ENCODE data around the gene SLFN11. TPM values are rescaled to one million over a fixed set of nuclear protein-coding genes. Genes with fewer than 3 reads are reported as not detected.
"Not testable (repeated sequence)": the region's sequence is repeated elsewhere in the genome, so short reads cannot be mapped to it uniquely, and the experiment has no call there.

The SLFN11 gene
- total RNA-seq, 1 donor from 2014 or later: 107 TPM

DNA sequence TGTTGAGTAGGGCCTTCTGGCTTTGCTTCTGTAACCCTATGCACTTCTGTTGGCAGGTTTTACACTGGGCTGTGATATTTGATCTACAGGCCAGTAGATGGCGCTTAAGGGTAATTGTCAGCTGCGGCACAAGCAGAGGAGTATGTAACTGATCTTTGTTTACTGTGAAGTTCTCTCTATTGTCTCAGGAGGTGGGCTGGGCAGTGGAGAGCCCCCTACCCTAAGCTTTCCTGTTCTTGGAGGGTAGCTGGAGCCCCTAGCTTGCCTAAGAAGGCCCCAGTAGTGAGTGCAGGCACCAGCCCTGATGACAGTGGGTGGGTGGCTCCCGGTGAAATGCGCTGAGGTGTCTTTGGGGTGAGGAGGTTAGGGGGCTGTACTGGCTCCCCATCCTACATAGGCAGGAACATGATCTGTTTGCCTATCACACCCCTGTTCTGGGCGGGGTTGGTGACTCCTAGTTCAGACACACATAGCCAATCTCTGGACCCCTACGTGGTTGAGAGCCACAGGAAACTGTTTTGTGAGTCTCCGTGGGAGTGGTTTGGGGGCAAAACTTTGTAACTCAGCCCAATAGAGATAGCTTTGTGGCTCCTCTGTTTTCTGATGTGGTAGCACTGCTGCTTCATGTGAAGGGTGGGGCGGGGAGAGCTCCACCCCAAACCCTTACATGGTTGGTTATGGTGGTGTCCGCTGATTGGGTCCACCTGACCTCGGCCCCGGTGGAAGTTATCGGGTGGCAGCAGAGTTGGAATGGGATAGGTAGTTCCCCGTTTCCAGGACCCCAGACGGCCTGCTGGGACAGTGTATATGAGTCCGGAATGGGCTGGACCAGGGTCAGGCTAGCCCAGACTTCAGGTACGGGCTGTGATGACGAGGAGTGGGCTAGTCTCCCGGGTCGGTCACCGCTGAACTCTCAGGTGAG, 60.4 kb downstream of the SLFN11 start:
- ATAC-seq: peak; percentile 95
- intact Hi-C loops (cut with DNase I): loop anchor here (5.0 kb wide), 1 partner anchor 224 kb away; the partner anchor contains the start of gene SLFN12L
- DNase-seq (ENCODE audit: low spot score): peak; percentile 62

DNA sequence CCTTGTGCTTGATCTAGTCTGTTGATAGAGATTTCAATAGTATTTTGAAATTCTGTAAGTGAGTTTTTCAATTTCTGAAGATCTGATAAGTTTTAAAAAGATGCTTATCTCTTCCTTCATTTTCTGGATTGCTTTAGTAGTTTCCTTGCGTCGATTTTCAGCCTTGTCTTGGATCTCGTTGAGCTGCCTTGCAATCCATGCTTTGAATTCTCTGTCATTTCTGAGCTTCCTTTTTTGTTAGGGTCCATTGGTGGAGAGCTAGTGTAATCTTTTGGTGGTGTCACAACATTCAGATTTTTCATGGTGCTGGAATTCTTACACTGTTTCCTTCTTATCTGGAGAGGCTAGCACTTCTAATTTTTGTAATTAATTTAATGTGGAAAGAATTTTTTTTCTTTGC, 61.1 kb downstream of the SLFN11 start:
- DNase-seq (ENCODE audit: low spot score): no peak
- ATAC-seq: no peak
- intact Hi-C loops (cut with DNase I): loop anchor here (5.0 kb wide), 1 partner anchor 225 kb away; the partner anchor contains the start of gene SLFN12L

DNA sequence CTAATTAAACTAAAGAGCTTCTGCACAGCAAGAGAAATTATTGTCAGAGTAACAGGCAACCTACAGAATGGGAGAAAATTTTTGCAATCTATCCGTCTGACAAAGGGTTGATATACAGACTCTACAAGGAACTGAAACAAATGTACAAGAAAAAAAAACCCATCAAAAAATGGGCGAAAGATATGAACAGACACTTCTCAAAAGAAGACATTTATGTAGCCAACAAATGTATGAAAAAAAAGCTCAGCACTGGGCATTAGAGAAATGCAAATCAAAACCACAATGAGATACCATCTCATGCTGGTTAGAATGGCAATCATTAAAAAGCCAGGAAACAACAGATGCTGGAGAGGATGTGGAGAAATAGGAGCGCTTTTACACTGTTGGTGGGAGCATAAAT, 64.1 kb downstream of the SLFN11 start:
- DNase-seq (ENCODE audit: low spot score); intact Hi-C loops (cut with DNase I): not testable (repeated sequence)

More for the DNA sequence above, 64.1 kb downstream of the SLFN11 start:
- not testable (repeated sequence) for ATAC-seq

Other genes with a start within 250 kb of the SLFN11 start
- gene NLE1, start 231.3 kb downstream of the SLFN11 start, total RNA-seq: 13.5 TPM
- 0.04 TPM for gene UNC45B, start 225.8 kb downstream of the SLFN11 start, total RNA-seq
- gene SLC35G3, start 179.2 kb downstream of the SLFN11 start, total RNA-seq: not detected
- gene SLFN5, start 130.5 kb downstream of the SLFN11 start, total RNA-seq: 47.7 TPM
- 17.2 TPM for gene SLFN12, start 58.9 kb upstream of the SLFN11 start, total RNA-seq
- gene SLFN13, start 75.1 kb upstream of the SLFN11 start, total RNA-seq: 33.8 TPM
- gene SLFN12L, start 164.1 kb upstream of the SLFN11 start, total RNA-seq: 6.0 TPM
- gene SLFN14, start 187.2 kb upstream of the SLFN11 start, total RNA-seq: 0.45 TPM
- 7.8 TPM for gene PEX12, start 204.9 kb upstream of the SLFN11 start, total RNA-seq
- gene AP2B1, start 213.7 kb upstream of the SLFN11 start, total RNA-seq: 130 TPM

Data from sciatic nerve (tissue), 2 donors.